Kidney tubule cell (primary cell): ENCODE data around the gene TP73.

Source experiments
- DNase-seq: peaks from one replicate; pipeline ENCODE4 v3.0.0-alpha.2; 2018; ENCODE audit warnings: low spot score

TP73 gene

DNA sequence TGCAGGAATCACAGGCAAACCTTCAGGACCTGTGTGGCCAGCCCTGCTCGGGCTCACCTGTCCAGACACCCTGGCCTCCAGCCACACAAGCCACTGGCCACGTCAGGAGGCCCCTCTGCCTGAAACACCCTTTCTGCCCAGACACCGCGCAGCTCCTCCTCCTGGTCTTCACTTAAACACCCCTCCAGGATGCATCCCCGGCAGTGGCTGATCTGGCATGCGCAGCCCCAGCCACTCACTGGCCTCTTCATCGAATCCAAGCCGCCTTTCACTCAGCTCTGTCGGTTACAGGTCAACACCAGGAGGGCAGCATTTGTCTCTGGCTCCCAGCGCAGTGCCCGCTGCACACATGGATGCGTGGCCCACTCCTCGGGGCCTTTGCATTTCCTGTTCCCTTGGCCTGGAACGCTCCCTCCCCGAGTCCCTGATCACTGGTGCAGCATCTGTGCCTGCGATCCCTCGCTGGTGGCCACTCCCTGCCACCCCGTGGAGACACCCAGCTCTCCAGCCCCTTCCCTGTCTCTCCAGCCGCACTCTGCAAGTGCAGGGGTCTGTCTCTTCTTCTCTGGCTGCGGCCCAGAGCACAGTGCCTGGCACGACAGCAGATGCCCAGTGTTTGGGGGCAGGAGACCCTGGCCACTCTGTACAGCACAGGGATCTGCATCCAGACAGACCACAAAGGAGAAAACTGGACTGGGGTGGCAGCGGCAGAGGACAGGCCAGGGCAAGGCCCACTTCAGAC is 18.1 kb upstream of the TP73 start:
- no peak for DNase-seq

DNA sequence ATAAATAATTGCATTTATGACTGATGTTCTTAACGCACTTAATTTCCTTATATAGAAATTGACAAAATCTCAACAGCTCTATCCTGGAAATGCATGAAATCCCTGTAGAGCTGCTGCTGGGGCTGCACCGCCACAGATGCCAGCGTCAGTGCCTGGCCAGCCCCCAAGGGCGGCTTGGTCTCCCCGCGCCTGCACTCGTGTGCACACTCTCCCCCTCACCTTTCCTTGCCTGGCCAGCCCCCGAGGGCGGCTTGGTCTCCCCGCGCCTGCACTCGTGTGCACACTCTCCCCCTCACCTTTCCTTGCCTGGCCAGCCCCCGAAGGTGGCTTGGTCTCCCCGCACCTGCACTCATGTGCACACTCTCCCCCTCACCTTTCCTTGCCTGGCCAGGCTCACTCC is 16.2 kb upstream of the TP73 start:
- no peak for DNase-seq

DNA sequence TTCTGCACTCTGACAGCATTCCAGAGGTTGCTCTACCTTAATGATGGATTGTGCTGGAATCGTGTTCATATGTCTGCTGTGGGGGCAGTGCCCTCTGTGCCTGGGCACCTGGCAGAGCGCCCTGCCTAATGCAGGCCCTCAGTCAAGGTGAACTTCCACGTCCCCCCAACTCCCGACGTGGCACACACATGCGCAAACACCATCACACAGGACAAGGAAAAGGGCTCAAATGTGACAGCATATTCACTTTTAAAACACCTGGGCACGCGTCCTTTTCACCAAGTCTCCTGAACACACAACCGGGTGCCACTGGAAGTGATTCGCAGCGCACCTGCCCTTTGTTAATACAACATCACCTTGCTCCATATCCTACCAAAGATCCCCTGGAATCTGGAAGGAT is 15.8 kb upstream of the TP73 start:
- DNase-seq, result no peak

DNA sequence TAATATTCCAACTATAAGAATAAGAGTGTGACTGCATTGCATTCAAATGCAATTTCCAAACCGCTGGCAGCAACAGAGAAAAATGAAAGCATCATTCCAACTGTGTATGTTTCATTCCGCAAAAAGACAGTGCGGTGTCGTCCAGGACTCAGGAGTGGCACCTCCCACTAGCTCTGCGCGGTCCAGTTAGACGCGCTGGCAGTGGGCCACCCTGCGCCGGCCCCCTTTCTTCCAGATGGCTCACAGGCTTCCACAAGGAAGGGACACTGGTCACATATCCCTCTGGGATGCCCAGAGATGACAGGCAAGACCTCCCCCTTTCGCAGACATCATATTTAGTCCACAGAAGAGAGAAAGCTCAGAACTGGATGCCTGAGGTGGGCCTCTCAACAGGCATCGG is 14.3 kb upstream of the TP73 start:
- no peak for DNase-seq

DNA sequence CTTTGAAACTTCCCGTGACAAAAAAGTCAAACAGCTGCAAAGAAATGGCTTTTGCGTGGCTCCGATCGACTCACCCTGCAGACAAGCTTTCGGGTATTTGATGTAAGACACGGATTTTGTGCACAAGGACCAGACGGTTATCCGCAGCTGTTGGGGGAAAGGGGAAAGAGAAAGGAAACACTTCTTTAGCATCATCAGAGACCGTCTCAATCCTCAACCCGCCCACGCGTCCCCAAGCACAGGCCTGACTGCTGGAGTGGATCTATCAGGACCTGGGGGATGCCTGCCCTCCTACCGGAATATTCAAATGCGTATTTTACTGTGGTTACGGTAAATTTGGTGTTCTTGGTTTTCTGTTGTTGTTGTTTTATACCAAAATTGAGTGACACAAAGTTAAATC is 13.6 kb upstream of the TP73 start:
- no peak for DNase-seq

DNA sequence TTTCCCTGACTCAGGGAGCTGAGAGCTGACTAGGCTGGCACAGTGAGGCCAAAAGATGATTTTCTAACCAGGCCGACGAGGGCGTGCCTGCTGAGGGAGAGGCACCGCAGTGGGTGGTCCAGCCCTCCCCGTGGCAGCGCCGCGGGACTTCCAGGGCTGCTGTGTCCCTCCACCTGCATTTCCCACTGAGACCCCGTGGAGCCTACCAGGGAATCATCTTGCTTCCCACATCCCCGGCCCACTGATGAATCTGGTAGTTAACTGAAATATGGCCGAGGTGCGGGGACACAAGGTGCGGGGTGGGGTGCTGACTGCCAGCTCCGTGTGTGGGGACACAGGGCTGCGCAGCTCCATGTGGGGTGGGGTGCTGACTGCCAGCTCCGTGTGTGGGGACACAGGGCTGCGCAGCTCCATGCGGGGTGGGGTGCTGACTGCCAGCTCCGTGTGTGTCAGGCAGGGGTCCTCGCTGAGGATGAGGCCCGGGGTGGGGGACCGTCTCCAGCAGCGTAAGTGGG is 12.9 kb upstream of the TP73 start:
- DNase-seq, result no peak

DNA sequence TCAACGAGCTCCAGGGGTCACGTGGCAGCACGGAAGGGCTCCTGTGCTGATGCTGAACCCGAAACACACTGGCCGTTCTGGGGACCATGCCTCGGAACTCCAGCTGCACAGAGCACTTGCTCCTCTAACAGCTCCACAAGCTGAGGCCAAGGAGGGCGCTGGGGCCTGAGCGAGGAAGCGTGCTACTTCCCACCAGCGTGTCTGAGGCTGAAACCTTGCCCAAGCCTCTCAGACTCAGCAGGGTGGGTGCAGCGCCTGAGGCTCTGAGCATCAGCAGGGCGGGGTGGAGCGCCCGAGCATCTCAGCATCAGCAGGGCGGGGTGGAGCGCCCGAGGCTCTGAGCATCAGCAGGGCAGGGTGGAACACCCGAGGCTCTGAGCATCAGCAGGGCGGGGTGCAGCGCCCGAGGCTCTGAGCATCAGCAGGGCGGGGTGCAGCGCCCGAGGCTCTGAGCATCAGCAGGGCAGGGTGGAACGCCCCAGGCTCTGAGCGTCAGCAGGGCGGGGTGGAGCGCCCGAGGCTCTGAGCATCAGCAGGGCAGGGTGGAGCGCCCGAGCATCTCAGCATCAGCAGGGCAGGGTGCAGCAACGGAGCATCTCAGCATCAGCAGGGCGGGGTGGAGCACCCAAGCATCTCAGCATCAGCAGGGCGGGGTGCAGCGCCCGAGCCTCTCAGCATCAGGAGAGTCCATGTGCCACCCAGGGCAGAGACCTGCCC is 12.0 kb upstream of the TP73 start:
- no peak for DNase-seq

DNA sequence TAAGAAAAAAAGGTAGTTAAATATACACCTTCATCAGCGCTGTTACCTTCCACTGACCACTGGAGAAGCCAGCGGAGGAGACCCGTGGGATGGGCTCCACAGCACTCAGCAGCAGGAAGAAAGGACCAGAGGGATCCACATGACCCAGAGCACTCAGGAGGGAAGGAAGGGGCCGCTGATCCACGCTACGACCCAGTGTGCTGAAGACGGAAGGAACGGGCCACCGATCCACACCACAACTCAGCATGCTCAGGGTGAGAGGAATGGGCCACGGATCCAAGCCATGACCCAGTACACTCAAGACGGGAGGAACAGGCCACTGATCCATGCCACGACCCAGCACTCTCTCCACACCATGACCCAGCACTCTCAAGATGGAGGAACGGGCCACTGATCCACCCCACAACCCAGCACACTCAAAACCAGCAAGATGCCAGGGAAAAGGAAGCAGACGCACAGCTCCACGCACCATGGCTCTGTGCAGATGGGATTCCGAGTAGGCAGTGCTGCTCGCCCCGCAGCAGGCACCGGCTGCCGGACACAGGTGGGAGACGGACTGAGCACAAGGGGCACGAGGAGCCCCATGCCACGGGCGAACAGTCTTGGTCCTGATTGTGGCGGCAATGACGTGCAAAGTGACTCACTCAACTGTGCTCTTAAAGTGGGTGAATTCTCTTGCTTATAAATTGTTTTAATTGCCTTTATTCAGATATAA is 11.1 kb upstream of the TP73 start:
- no peak for DNase-seq

DNA sequence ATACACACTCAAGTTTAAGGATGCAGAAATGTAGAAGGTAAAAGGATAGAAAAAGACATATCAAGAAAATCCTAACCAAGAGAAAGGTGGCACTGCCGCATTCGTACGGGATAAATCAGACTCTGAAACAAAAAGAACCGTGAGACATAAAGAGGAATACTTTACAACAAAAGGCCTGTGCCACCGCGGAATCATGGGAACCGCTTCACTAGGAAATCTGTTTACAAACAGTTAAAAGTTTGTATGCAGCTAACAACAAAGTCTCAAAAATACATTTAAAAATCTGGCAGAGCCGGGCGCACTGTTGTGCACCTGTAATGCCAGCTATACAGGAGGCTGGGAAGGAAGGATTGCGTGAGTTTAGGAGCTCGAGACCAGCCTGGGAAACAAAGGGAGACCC is 10.5 kb upstream of the TP73 start:
- DNase-seq, result no peak

DNA sequence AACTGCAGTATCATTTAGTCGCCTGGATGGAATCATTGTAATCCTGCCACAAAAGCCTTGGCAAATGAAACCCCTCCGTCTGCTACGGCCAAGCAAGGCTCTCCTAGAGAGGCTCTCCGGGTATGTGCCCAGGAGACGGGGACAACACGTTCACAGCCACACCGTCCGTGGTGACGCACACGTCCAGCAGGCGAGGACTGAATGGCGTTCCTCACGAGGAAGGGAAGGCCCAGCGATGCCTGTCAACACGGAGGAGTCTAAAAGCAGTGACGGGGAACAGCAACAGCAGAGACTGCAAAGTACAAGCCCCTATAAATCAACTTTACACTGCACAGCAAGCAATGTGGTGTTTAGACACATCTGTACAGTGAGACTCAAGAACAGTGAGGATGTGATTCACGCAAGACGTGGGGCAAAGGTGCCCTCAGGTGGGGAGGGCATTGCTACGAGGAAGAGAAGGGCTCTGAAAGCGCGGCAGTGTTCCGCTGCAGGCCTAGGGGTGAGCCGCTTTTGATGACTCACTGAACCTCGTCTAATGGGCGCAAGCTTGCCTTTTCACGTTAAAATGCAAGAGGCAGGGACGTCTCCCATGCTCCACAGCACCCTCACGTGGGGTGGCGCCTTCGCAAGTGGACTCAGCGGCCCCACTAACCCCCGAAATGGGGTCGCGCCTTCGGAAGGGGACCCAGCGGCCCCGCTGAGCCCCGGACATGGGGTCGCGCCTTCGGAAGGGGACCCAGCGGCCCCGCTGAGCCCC is 9.2 kb upstream of the TP73 start:
- no peak for DNase-seq

DNA sequence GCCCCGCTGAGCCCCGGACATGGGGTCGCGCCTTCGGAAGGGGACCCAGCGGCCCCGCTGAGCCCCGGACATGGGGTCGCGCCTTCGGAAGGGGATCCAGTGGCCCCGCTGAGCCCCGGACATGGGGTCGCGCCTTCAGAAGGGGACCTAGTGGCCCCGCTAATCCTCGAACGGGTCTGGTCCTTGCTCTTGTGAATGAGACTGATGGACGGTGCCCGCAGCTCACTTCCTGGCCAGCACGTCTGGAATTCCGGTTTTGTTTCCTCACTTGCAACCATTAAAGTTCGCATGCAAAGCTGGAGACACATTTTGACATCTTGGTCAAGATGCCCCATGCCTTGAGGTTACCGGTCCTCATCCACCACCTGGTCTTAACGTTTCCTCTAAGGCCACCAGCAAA is 8.0 kb upstream of the TP73 start:
- DNase-seq, result no peak

DNA sequence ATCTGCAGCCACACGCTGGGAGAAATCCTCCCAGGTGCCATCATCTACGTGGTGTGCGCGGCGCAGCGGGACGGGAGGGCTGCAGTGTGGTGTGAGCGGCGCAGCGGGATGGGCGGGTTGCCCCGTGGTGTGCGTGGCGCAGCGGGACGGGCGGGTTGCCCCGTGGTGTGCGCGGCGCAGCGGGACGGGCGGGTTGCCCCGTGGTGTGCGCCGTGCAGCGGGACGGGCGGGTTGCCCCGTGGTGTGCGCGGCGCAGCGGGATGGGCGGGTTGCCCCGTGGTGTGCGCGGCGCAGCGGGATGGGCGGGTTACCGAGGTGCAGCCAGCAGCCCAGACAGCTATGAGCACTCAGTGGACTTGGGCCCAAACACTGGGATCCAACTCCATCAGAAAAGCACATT is 7.1 kb upstream of the TP73 start:
- DNase-seq, result no peak

DNA sequence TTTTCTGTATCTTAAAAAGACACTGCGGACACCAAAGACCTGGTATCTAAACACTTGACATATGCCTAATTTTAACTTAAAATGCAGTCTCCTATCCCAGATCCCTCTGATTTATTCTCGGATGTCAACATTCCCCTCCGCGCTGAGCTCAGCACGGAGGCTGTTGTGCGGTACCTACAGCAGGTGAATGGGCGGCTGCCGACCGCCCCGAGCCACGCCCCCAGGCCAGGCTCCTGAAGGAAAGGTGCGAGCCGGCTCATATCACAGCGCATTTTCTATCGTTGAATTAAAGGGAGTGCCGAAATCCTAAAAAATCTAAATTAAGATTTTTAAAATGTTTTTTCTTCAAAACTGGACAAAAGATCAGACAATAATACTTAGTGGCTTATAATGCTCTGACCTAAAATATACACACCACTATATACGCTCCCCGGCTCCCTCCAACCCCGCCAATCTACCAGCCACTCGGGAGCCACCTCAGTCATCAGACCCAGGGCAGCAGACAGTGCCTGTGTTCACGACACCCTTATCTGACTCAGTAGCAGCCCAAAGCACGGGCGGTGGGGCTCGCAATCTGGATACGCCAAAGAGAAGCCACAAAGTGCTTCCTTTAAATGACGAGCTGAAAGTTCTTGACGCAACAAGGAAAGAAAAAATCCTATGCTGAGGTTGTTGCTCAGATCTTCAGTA is 6.5 kb upstream of the TP73 start:
- DNase-seq, result no peak

DNA sequence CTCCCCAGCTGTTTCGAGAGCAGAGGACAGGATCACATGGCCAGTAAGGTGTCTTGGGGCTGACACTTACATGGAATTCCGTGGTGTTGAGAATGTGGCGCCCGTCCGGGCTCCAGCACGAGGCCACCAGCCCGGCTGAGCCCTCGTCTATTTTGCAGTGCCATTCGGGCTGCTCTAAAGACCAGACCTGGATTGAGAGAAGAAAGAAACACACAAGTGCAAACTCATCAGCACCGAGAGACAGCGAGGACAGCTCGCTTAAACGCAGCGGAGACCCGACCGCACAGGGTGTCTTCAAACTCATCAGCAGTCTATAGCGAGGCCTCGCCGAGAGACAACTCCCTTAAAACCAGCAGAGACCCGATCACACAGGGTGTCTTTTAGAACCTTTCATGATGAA is 5.7 kb upstream of the TP73 start:
- DNase-seq, result no peak

DNA sequence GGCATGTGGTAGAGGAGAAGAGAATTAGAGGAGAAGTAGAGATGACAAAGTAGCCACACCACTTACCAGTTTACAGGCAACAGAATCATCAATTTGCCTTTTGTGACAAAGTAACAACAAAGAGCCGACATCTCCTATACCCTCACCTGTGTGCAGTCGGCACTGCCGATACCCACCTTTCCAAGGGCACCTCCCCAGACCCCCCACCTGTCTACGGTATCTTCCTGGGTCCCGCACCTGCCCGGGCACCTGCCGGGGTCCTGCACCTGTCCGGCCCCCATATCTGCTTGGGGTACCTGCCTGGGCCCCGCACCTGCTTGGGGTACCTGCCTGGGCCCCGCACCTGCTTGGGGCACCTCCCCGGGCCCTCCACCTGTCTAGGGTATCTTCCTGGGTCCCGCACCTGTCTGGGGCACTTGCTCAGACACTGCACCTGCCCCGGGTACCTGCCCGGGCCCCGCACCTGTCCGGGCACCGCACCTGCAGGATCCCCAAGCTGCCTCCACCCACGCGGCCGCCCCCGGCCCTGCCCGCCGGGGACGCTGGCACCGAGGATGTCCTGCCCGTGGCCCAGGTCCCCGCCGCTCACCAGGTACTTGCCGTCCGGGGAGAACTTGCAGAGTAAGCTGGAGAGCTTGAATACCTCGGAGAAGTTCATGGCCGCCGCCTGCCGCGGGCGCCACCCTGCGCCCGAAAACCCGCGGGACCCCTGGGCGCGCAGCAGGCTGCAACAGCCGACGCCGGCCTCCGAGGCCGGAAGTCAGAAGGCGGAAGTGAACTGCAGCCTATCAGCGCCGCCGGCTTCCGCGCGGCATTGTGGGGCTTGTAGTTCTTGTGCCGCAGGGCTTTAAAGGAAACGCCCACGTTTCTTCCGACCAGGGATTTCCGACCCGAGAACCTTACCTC is 2.7 kb upstream of the TP73 start, which contains the start of gene WRAP73:
Gene WRAP73, minus strand, starts transcription at position 762 of the 906 bp plus-strand sequence. Its CDS starts 104 bp downstream, at position 658.
- peak; percentile 91 for DNase-seq

DNA sequence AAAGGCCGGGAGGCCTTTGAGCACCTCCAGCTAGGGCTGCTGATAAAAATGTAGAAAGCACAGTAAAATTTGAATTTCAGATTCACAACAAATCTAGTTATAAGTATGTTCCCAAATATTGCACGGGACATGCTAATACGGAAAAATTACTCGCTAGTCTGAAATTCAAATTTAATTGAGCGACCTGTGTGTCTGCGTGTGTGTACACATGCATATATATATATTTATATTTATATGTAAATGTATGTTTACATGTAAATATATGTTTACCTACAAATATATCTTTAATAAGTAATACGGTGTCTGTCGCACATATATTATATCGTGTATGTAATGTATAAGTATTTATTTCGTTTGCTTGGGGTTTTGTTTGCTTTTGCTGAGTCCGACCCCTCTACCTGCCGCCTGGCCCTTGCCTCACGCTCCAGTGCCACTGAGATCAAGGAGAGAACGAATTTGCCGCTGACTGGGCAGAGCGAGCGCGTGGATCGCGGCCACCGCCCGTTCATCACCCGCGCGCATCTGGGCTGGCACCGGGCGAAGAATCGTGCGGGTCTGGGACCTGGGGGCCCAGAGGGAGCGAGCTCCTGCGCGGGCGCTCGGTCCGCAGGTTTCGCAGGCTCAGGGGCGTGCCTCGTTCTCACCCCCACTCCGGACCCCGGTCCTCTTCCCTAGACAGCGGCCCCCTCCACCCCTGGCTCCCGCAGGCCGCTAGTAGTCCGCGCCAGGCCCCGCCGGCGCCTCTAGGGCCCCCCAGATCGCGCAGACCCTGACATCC is 1.9 kb upstream of the TP73 start:
- no peak for DNase-seq

DNA sequence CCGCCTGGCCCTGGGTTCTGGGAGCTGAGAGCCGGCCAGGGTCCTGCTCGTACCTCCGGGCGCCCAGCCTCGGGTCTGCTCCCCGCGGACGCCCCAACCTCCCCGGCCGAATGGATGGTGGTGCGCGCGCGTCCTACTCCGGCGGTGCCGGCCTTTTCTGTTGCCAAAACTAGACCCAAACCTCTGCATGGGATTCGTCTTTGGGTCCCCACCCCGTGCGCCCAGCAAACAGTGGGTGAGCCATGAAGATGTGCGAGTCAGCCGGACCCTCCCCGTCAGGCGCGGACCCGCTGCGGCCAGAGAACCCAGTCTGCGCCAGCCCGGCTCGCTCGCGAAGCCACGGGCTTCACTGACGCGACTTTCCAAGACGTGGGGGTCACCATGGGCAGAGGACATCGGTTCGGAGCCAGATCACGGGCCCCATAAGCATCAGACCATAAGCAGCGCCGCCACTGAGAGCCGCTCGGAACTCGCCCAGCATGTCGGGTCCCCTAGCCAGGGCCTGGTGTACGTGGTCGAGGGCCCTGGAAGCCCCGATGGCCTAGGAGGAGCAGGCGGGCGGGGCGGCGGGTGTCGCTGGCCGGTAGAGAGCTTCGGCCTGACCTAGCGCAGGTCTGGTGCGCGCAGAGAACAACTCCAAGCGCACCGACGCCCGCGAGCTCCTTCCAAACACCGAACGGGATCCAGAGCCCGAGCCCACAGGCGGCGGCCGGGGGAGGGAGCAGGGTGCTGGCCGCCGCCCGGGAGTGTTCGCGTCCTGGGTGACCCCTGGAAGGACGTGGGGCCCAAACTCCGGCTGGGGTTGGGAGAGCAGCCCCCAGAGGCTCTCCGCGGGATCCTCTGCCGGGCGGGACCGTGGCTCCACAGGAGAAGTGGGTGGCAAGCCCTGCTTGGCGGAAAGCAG is 1.0 kb upstream of the TP73 start:
- DNase-seq, result no peak

DNA sequence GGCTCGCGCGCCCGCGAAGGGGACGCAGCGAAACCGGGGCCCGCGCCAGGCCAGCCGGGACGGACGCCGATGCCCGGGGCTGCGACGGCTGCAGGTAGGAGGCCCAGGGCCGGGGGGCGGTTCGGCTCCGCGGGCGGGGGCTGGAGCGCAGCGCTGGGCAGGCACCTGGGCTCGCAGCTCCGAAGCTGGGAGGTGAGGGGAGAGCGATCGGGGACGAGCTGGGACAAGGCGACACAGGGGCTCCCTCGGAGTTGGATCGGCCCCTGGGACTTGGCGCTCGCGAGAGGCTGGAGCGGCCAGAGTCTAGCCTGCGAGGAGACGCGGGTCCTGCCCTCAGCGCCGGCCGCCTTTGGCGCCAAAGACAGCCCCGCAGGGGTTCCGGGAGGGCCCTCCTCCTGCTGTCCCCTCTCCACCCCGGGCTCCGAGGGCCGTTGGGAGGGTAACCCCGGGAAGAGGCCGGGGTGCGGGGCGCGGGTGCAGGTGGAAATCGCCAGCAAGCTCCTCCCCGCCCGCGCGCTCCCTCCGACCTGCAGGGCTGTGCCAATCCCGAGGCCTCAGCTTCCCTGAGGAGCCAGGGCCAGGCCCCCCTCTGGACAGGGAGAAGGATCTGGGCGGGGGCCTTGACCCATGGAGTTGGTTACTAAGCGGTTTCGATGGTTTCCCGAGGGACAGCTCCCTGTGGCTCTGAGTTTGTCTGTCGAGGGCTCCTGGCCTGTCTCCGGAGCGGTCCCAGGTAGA is 401 bp downstream of the TP73 start:
- DNase-seq, result no peak
